SK-N-MC (cell line): ENCODE results near the gene NTRK2.

ENCODE experiments used
- EZH2 ChIP-seq: fragments of 200-600 bp; sonication (generic); IDR thresholded peaks from one replicate; pipeline ENCODE4 v1.6.1; 2017; ENCODE audit warnings: antibody characterized with exemption
- FOXP2 ChIP-seq: optimal IDR thresholded peaks from 2 replicates; pipeline ENCODE3; 2011; ENCODE audit warnings: mild to moderate bottlenecking, moderate library complexity; ENCODE audit not compliant: insufficient read depth; ENCODE audit errors: extremely low read length, control extremely low read depth
- POLR2AphosphoS5 ChIP-seq: IDR thresholded peaks from 2 replicates; pipeline ENCODE4 v1.6.1; 2012; ENCODE audit warnings: mild to moderate bottlenecking, low read depth, low read length, borderline replicate concordance

DNA sequence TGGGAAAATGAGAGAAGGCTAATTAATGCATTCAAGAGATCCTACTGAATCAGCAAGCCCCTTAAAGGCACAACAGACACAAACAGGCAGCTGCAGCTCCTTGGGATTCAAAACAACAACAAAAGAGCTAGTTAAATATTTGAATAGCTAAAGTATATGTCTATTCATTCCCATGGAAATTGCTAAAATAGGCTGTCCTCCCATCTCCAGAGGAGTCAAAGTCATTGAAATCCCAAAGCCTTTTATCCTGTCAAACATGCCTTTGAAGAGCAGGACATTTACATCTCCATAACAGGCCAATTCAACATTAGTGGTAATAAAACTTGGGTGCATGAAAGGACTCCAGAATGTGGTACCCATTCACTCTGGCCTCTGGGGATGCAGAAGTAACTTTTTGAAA, 177.4 kb downstream of the NTRK2 start:
- TF ChIP-seq POLR2AphosphoS5 = no peak
- no peak for TF ChIP-seq EZH2
- TF ChIP-seq FOXP2 = no peak
